Right atrium auricular region (tissue), 2 donors: Measurements from ENCODE around the gene MSRB3. TPM values are rescaled to one million over a fixed set of nuclear protein-coding genes. Genes with fewer than 3 reads are reported as not detected.
"Not testable (repeated sequence)": the region's sequence is repeated elsewhere in the genome, so short reads cannot be mapped to it uniquely, and the experiment has no call there.

Experiments
- DNase-seq: peaks from one replicate; pipeline ENCODE4 v3.0.0-alpha.2; 2019; ENCODE audit warnings: low spot score
- H3K27ac ChIP-seq, 2 donors: fragments of 200-600 bp; sonication (generic); 1 replicate in 1 of 2; 2 replicates in 1 of 2; pipeline ENCODE4 v1.5.1; 2016 to 2019
- H3K27me3 ChIP-seq, 2 donors: fragments of 200-600 bp; sonication (generic); one replicate each; pipeline versions ENCODE4 v1.5.1 to v1.6.0; 2017 to 2019
- H3K36me3 ChIP-seq: fragments of 200-600 bp; sonication (generic); one replicate; pipeline ENCODE4 v1.5.1; 2016
- H3K4me1 ChIP-seq, 2 donors: fragments of 200-600 bp; sonication (generic); one replicate each; pipeline versions ENCODE4 v1.5.1 to v1.6.0; 2017 to 2019
- H3K4me3 ChIP-seq, 2 donors: fragments of 200-600 bp; sonication (generic); 1 replicate in 1 of 2; 2 replicates in 1 of 2; pipeline ENCODE4 v1.5.1; 2017 to 2019; ENCODE audit warnings: mild to moderate bottlenecking in 1 of 2, moderate library complexity in 1 of 2
- H3K9me3 ChIP-seq, 2 donors: fragments of 200-600 bp; sonication (generic); one replicate each; pipeline ENCODE4 v1.5.1; 2019
- CTCF ChIP-seq, 2 donors: fragments of 200-600 bp; sonication (generic); IDR thresholded peaks; one replicate each; pipeline ENCODE4 v1.5.1; 2019; ENCODE audit warnings: antibody characterized with exemption in 2 of 2
- total RNA-seq, 2 donors: library from RNA; depleted of rRNA; stranded (reverse); fragments of >200 nt; gene quantifications; one replicate each; pipeline ENCODE4 v1.1.0, GENCODE V29; 2016

Gene MSRB3
- total RNA-seq, 2 donors from 2014 or later: 98.3 to 108 TPM

- H3K36me3 ChIP-seq: peaks cover 27% of the 10 kb centered on the region
- no peaks in the 10 kb centered on the region for H3K27me3 ChIP-seq
- H3K9me3 ChIP-seq: no peaks in the 10 kb centered on the region
- no peak for TF ChIP-seq CTCF (IDR thresholded peaks at IDR 0.05)
- H3K27ac ChIP-seq: no peak overlapping the region
- no peak overlapping the region for H3K4me3 ChIP-seq
- H3K4me1 ChIP-seq: no peaks in the 10 kb centered on the region
- no peak for DNase-seq
These were observed 187.5 kb downstream of the MSRB3 start for GRCh38 chr12:65465766-65466547.

- Histone ChIP-seq H3K27ac (no peak overlapping the region), H3K9me3 (no peaks in the 10 kb centered on the region), H3K4me1 (no peaks in the 10 kb centered on the region), H3K36me3 (peaks cover 27% of the 10 kb centered on the region), H3K4me3 (no peak overlapping the region), H3K27me3 (no peaks in the 10 kb centered on the region)
- no peak for TF ChIP-seq CTCF (IDR thresholded peaks at IDR 0.05)
- DNase-seq: no peak
These were observed 188.4 kb downstream of the MSRB3 start for GRCh38 chr12:65466911-65467310.

- peaks cover 9% of the 10 kb centered on the region for H3K36me3 ChIP-seq
- H3K9me3 ChIP-seq: no peaks in the 10 kb centered on the region
- no peak overlapping the region for H3K4me3 ChIP-seq
- no peak for TF ChIP-seq CTCF (IDR thresholded peaks at IDR 0.05)
- no peak overlapping the region for H3K27ac ChIP-seq
- no peak for DNase-seq
- H3K27me3 ChIP-seq: no peaks in the 10 kb centered on the region
- no peaks in the 10 kb centered on the region for H3K4me1 ChIP-seq
These were observed 191.8 kb downstream of the MSRB3 start for GRCh38 chr12:65470256-65470655.

- H3K9me3 ChIP-seq: no peaks in the 10 kb centered on the region
- no peak for TF ChIP-seq CTCF (IDR thresholded peaks at IDR 0.05)
- DNase-seq: no peak
- no peaks in the 10 kb centered on the region for H3K27me3 ChIP-seq
- H3K27ac ChIP-seq: no peak overlapping the region
- peaks cover 2% of the 10 kb centered on the region for H3K36me3 ChIP-seq
- H3K4me3 ChIP-seq: no peak overlapping the region
- no peaks in the 10 kb centered on the region for H3K4me1 ChIP-seq
These were observed 193.6 kb downstream of the MSRB3 start for GRCh38 chr12:65472079-65472478.

GRCh38 chr12:65474831-65475230 is 196.3 kb downstream of the MSRB3 start:
- DNase-seq: no peak
- Histone ChIP-seq H3K4me3 (no peak overlapping the region), H3K27ac (no peak overlapping the region), H3K27me3 (no peaks in the 10 kb centered on the region), H3K9me3 (no peaks in the 10 kb centered on the region), H3K36me3 (no peaks in the 10 kb centered on the region), H3K4me1 (no peaks in the 10 kb centered on the region)
- no peak for TF ChIP-seq CTCF (IDR thresholded peaks at IDR 0.05)

- Histone ChIP-seq H3K9me3 (no peaks in the 10 kb centered on the region), H3K4me1 (no peaks in the 10 kb centered on the region), H3K27me3 (no peaks in the 10 kb centered on the region), H3K4me3 (no peak overlapping the region), H3K36me3 (no peaks in the 10 kb centered on the region), H3K27ac (no peak overlapping the region)
- DNase-seq: no peak
- TF ChIP-seq CTCF (IDR thresholded peaks at IDR 0.05): no peak
These were observed 199.2 kb downstream of the MSRB3 start for GRCh38 chr12:65477721-65478120.

- not testable (repeated sequence) for H3K27ac ChIP-seq, H3K4me3 ChIP-seq, H3K36me3 ChIP-seq, DNase-seq, H3K27me3 ChIP-seq, H3K4me1 ChIP-seq
- H3K9me3 ChIP-seq: peaks cover 0 to 11% of the 10 kb centered on the region in 2 donors
These were observed 205.5 kb downstream of the MSRB3 start for GRCh38 chr12:65483891-65484516.
